GM12878 (cell line): ENCODE results near the gene KRIT1. TPM values are rescaled to one million over a fixed set of nuclear protein-coding genes. Genes with fewer than 3 reads are reported as not detected.

Source experiments
- ATAC-seq: fragments of 200-7000 bp; cut with Tn5 transposase; 3 replicates; pipeline ENCODE4 v1.9.1; 2020; ENCODE audit warnings: mild to moderate bottlenecking, moderate library complexity
- BruUV-seq: library from RNA; stranded (reverse); fragments of 400-500 nt; replicated peaks from 2 replicates; lab custom pipeline; 2021; lab: Mats Ljungman, UMichigan
- CTCF ChIA-PET: fragments of 300-600 bp; sonication (Branson Sonifier 250); formaldehyde crosslinking; extraction: SDS; loops from one replicate; lab custom pipeline; 2021; ENCODE audit warnings: inconsistent platforms; lab: Yijun Ruan, JAX
- POLR2A ChIA-PET: fragments of 350-600 bp; formaldehyde crosslinking; extraction: SDS; loops from one replicate; lab custom pipeline; 2021; ENCODE audit warnings: inconsistent platforms; lab: Charles Lee
- RAD21 ChIA-PET: fragments of 300-600 bp; sonication (Branson Sonifier 250); formaldehyde crosslinking; loops from one replicate; lab custom pipeline; 2023; ENCODE audit warnings: antibody characterized with exemption; ENCODE audit not compliant: unreplicated experiment; lab: Charles Lee
- SMC1A ChIA-PET: fragments of 300-600 bp; sonication (Branson Sonifier 250); formaldehyde crosslinking; loops from one replicate; lab custom pipeline; 2023; ENCODE audit not compliant: unreplicated experiment, uncharacterized antibody; lab: Charles Lee
- DNase-seq: peaks from one replicate; pipeline ENCODE4 v3.0.0-alpha.2; 2011; ENCODE audit warnings: low read depth, low spot score
- FAIRE-seq: peaks from 3 replicates; lab custom pipeline; 2011; peaks lifted over from hg19 to GRCh38; lab: Jason Lieb, UNC
- H2AFZ ChIP-seq: 2 replicates; pipeline ENCODE4 v1.6.0; 2011; ENCODE audit warnings: low read depth, low read length, control low read depth; ENCODE audit not compliant: control insufficient read depth
- H3K27ac ChIP-seq: 2 replicates; pipeline ENCODE4 v1.5.1; 2011; ENCODE audit warnings: control low read depth; ENCODE audit not compliant: control insufficient read depth, insufficient read depth
- H3K27me3 ChIP-seq, 2 experiments: replicated peaks in 1 of 2; 2 replicates each; pipeline versions ENCODE4 v1.6.0 to v1.6.1; 2011; ENCODE audit warnings: low read length in 1 of 2; ENCODE audit not compliant: control insufficient read depth in 2 of 2, insufficient read depth in 2 of 2
- H3K36me3 ChIP-seq, 2 experiments: 2 replicates each; pipeline ENCODE4 v1.5.1; 2011; ENCODE audit warnings: low read length in 1 of 2; ENCODE audit not compliant: control insufficient read depth in 2 of 2, insufficient read depth in 2 of 2
- H3K4me1 ChIP-seq: 2 replicates; pipeline ENCODE4 v1.6.1; 2011; ENCODE audit warnings: mild to moderate bottlenecking, low read length, moderate library complexity, mixed read lengths; ENCODE audit not compliant: control insufficient read depth, insufficient read depth
- H3K4me2 ChIP-seq: 2 replicates; pipeline ENCODE4 v1.6.0; 2011; ENCODE audit warnings: control low read depth; ENCODE audit not compliant: control insufficient read depth, insufficient read depth
- H3K4me3 ChIP-seq: fragments of 200-600 bp; sonication (generic); 2 replicates; pipeline ENCODE4 v1.5.1; 2016
- H3K79me2 ChIP-seq: 2 replicates; pipeline ENCODE4 v1.6.0; 2011; ENCODE audit warnings: low read length; ENCODE audit not compliant: control insufficient read depth, insufficient read depth
- H3K9ac ChIP-seq: 2 replicates; pipeline ENCODE4 v1.8.0; 2011; ENCODE audit warnings: low read length, control low read depth, mixed read lengths; ENCODE audit not compliant: control insufficient read depth, insufficient read depth
- H3K9me3 ChIP-seq: replicated peaks from 3 replicates; pipeline ENCODE4 v1.5.1; 2011; ENCODE audit warnings: mild to moderate bottlenecking, low read length; ENCODE audit not compliant: control insufficient read depth, insufficient read depth
- H4K20me1 ChIP-seq: 2 replicates; pipeline ENCODE4 v1.6.0; 2011; ENCODE audit not compliant: control insufficient read depth, insufficient read depth
- ASH2L ChIP-seq: fragments of 300-600, 200-600 bp; sonication (generic); IDR thresholded peaks from 2 replicates; pipeline ENCODE4 v1.6.1; 2017; ENCODE audit warnings: low read depth, mild to moderate bottlenecking, borderline replicate concordance
- CREM ChIP-seq: IDR thresholded peaks from 2 replicates; pipeline ENCODE4 v1.6.1; 2014; ENCODE audit warnings: antibody characterized with exemption, low read depth
- ETV6 ChIP-seq, 2 experiments: fragments of 450-650 bp in 1 of 2; IDR thresholded peaks in 1 of 2; conservative IDR thresholded peaks in 1 of 2; 2 replicates each; pipeline ENCODE4 v1.6.1; 2014; ENCODE audit warnings: antibody characterized with exemption in 1 of 2, borderline replicate concordance in 1 of 2, low read depth in 1 of 2, mild to moderate bottlenecking in 1 of 2, moderate library complexity in 1 of 2
- IKZF1 ChIP-seq: fragments of 450-650 bp; conservative IDR thresholded peaks from 2 replicates; pipeline ENCODE4 v1.6.1; 2017; ENCODE audit warnings: antibody characterized with exemption, mild to moderate bottlenecking
- MEF2A ChIP-seq: IDR thresholded peaks from 2 replicates; pipeline ENCODE4 v1.6.1; 2011; ENCODE audit warnings: low read depth, mild to moderate bottlenecking, low read length, moderate library complexity; ENCODE audit not compliant: insufficient read depth
- PRDM15 ChIP-seq: fragments of 450-650 bp; formaldehyde crosslinking; IDR thresholded peaks from 2 replicates; pipeline ENCODE4 v1.4.0; 2020; ENCODE audit warnings: mild to moderate bottlenecking, moderate library complexity
- REST ChIP-seq: IDR thresholded peaks from 2 replicates; pipeline ENCODE4 v1.6.1; 2012; ENCODE audit warnings: mild to moderate bottlenecking, low read depth, low read length
- ZBED1 ChIP-seq: IDR thresholded peaks from 2 replicates; pipeline ENCODE4 v1.6.1; 2016; ENCODE audit warnings: borderline replicate concordance
- WGBS: methylation state at CpG from one replicate; pipeline ENCODE4 v1.1.6; 2016; ENCODE audit warnings: low lambda C conversion rate; ENCODE audit not compliant: insufficient replicate concordance, insufficient coverage; ENCODE audit errors: missing lambda C conversion rate; 5-methylcytosine and 5-hydroxymethylcytosine counted together
- in situ Hi-C: fragments of 300-500 bp; cut with MboI; formaldehyde crosslinking; loops from 9 replicates; pipeline ENCODE4 v1.14.3; 2018; ENCODE audit warnings: mixed read lengths
- intact Hi-C: fragments of 100-400 bp; cut with micrococcal nuclease; formaldehyde crosslinking; loops from one replicate; pipeline ENCODE4 v1.14.2; 2022; ENCODE audit not compliant: unreplicated experiment
- polyA plus RNA-seq, 11 experiments: library from polyadenylated mRNA; depleted of rRNA in 4 of 11; unstranded in 6 of 11; stranded (reverse) in 5 of 11; fragments of >200 nt; fragmentation: Nextera tagmentation in 4 of 11; fragmentation: Illumina TruSeq in 1 of 11; extraction: Ambion mirVana in 4 of 11; extraction: Trizol in 1 of 11; gene quantifications; 1 replicate in 1 of 11; 2 replicates in 10 of 11; pipeline versions ENCODE4 v1.2.1 to v1.2.3, GENCODE V29; 2011 to 2016; ENCODE audit warnings: inconsistent platforms in 2 of 11, missing spikeins in 2 of 11, low read depth in 1 of 11
- total RNA-seq, 4 experiments: library from RNA; depleted of rRNA in 3 of 4; stranded (reverse); fragments of >200 nt in 3 of 4; fragmentation: Illumina TruSeq in 1 of 4; extraction: Trizol in 1 of 4; gene quantifications; 2 replicates each; pipeline versions ENCODE4 v1.2.1 to v1.2.3, GENCODE V29; 2013 to 2021
- TF ChIP-seq, protein P1 (sequence below): fragments of 450-650 bp; IDR thresholded peaks from 2 replicates; pipeline ENCODE4 v1.6.1; 2016; ENCODE audit warnings: mild to moderate bottlenecking
- TF ChIP-seq, protein P2 (sequence below): fragments of 450-650 bp; IDR thresholded peaks from 2 replicates; pipeline ENCODE4 v1.6.1; 2017; ENCODE audit warnings: mild to moderate bottlenecking

The KRIT1 gene
- total and polyA plus RNA-seq, 10 of the 15 experiments (the other 5 are each of a cell fraction or from before 2014, with no cell fraction given), result 12.0 to 60.1 (median 27.0) TPM

DNA sequence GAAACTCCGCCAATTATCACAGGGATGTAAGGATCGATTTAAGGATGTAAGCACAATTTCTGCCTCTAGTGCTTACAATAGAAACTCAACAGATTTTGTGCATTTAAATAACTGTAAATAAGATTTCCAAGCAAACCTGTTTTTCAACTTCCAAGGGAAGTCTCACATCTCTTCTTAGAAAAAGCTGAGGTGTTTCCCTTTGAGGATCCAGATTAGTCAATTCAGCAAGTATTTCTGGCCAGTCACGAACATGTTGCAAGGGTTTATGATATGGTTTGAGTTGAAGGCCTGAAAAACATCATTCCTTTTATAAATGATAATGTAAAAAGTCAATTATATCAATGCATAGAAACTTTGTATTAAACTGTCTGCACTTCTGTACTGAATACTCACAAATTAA is 23.9 kb downstream of the KRIT1 start:
- in situ Hi-C loops (no loop called here), intact Hi-C loops (no loop called here)
- Histone ChIP-seq H3K9ac (no peak overlapping the region), H3K36me3 (peaks cover 1 to 29% of the 10 kb centered on the region in 2 experiments; a peak in 3 of 4 replicates), H3K27ac (no peak overlapping the region), H3K9me3 (no peaks in the 10 kb centered on the region), H3K4me3 (no peak overlapping the region), H2AFZ (no peak overlapping the region), H3K4me1 (no peaks in the 10 kb centered on the region), H3K4me2 (no peak overlapping the region), H3K79me2 (no peaks in the 10 kb centered on the region), H3K27me3 (no peaks in the 10 kb centered on the region), H4K20me1 (no peaks in the 10 kb centered on the region)
- DNase-seq, result no peak
- FAIRE-seq, result no peak
- ATAC-seq, result no peak
- BruUV-seq, result no TSS peak
- WGBS, result 97% methylated on average over 3 of the region's 3 CpGs
- ChIA-PET RAD21 (no interaction called here), CTCF (no interaction called here), SMC1A (no interaction called here), POLR2A (no interaction called here)
- TF ChIP-seq CREM (no peak), REST (no peak), ETV6 (conservative IDR thresholded peaks at IDR 0.05 in 1 of 2, IDR thresholded peaks at IDR 0.05 in 1 of 2; ENCODE audit: borderline replicate concordance in 1 of 2, low read depth in 1 of 2) (no peak), IKZF1 (no peak), ZBED1 (no peak), ASH2L (no peak), MEF2A (no peak), PRDM15 (no peak)
- TF ChIP-seq, protein P1, sequence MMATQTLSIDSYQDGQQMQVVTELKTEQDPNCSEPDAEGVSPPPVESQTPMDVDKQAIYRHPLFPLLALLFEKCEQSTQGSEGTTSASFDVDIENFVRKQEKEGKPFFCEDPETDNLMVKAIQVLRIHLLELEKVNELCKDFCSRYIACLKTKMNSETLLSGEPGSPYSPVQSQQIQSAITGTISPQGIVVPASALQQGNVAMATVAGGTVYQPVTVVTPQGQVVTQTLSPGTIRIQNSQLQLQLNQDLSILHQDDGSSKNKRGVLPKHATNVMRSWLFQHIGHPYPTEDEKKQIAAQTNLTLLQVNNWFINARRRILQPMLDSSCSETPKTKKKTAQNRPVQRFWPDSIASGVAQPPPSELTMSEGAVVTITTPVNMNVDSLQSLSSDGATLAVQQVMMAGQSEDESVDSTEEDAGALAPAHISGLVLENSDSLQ, result no peak
- TF ChIP-seq, protein P2, sequence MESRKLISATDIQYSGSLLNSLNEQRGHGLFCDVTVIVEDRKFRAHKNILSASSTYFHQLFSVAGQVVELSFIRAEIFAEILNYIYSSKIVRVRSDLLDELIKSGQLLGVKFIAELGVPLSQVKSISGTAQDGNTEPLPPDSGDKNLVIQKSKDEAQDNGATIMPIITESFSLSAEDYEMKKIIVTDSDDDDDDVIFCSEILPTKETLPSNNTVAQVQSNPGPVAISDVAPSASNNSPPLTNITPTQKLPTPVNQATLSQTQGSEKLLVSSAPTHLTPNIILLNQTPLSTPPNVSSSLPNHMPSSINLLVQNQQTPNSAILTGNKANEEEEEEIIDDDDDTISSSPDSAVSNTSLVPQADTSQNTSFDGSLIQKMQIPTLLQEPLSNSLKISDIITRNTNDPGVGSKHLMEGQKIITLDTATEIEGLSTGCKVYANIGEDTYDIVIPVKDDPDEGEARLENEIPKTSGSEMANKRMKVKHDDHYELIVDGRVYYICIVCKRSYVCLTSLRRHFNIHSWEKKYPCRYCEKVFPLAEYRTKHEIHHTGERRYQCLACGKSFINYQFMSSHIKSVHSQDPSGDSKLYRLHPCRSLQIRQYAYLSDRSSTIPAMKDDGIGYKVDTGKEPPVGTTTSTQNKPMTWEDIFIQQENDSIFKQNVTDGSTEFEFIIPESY, result no peak
